ENCODE results near the gene ST3GAL3.
A peak's percentile ranks its signal among the peaks of the same experiment; 100 is the strongest.

The ST3GAL3 gene

GRCh38 chr1:43763497-43763973, 56.2 kb downstream of the ST3GAL3 start (continued):
- TF ChIP-seq ZNF175 (tag by site-specific recombination; IDR thresholded peaks at IDR 0.05) (no peak), ZNF223 (tag by site-specific recombination; IDR thresholded peaks at IDR 0.05) (no peak)

- CTCF ChIA-PET, result interaction anchor here (0.5 to 14.4 kb wide), 32 partner anchors 9 to 453 kb away, joined by 3 to 555 read pairs (median 6); partner anchors contain the start of genes ARTN, IPO13 and SLC6A9
- Histone ChIP-seq H3K9me3 (ENCODE audit: control insufficient read depth, insufficient read depth, low read depth, low read length) (no peaks in the 10 kb centered on the region), H3K36me3 (ENCODE audit: control insufficient read depth in 2 of 2, insufficient read depth in 1 of 2, low read length in 2 of 2) (no peaks in the 10 kb centered on the region), H3K4me3 (ENCODE audit: low read depth, low read length) (no peak overlapping the region), H3K27ac (ENCODE audit: extremely low read depth, low read depth, low read length) (no peak overlapping the region), H3K4me1 (ENCODE audit: control insufficient read depth, insufficient read depth, low read length) (no peaks in the 10 kb centered on the region)
- TF ChIP-seq REST (tag by site-specific recombination; IDR thresholded peaks at IDR 0.05), result no peak
- no peak for TF ChIP-seq ZNF777 (tag by site-specific recombination; IDR thresholded peaks at IDR 0.05; ENCODE audit: borderline replicate concordance)
- no peak for TF ChIP-seq OVOL3 (tag by site-specific recombination; IDR thresholded peaks at IDR 0.05)
- no peak for TF ChIP-seq PRDM4 (tag by site-specific recombination; IDR thresholded peaks at IDR 0.05)
- no peak for TF ChIP-seq ZNF211 (tag by site-specific recombination; IDR thresholded peaks at IDR 0.05; ENCODE audit: low read depth)
- POLR2A ChIA-PET, result interaction anchor here (1.1 to 1.7 kb wide), 2 partner anchors 115 to 170 kb away, joined by 3 to 5 read pairs; partner anchors contain the start of gene KDM4A
These were observed 57.2 kb downstream of the ST3GAL3 start for GRCh38 chr1:43764581-43764980.

GRCh38 chr1:43766086-43766784, 58.9 kb downstream of the ST3GAL3 start:
- POLR2A ChIA-PET, result interaction anchor here (1.7 kb wide), 1 partner anchor 116 kb away, joined by 3 read pairs; the partner anchor contains the start of gene KDM4A
- Histone ChIP-seq H3K4me1 (ENCODE audit: control insufficient read depth, insufficient read depth, low read length) (no peaks in the 10 kb centered on the region), H3K27ac (ENCODE audit: extremely low read depth, low read depth, low read length) (no peak overlapping the region), H3K9me3 (ENCODE audit: control insufficient read depth, insufficient read depth, low read depth, low read length) (no peaks in the 10 kb centered on the region), H3K36me3 (ENCODE audit: control insufficient read depth in 2 of 2, insufficient read depth in 1 of 2, low read length in 2 of 2) (no peaks in the 10 kb centered on the region), H3K4me3 (ENCODE audit: low read depth, low read length) (no peak overlapping the region)
- CTCF ChIA-PET, result interaction anchor here (0.6 to 14.4 kb wide), 11 partner anchors 13 to 560 kb away, joined by 3 to 555 read pairs (median 3); partner anchors contain the start of genes ARTN and IPO13
- TF ChIP-seq ZNF600 (tag by site-specific recombination; IDR thresholded peaks at IDR 0.05) (0 out of 2 replicates have a peak, but pooled peaks have one; percentile 33), ZBTB1 (tag by site-specific recombination; IDR thresholded peaks at IDR 0.05) (no peak)

GRCh38 chr1:43766818-43767525, 59.6 kb downstream of the ST3GAL3 start:
- ChIA-PET POLR2A (no interaction called here), CTCF (interaction anchor here (0.6 to 14.4 kb wide), 5 partner anchors 69 to 281 kb away, joined by 3 to 555 read pairs (median 66); partner anchors contain the start of genes ARTN and IPO13)
- no peaks in the 10 kb centered on the region for H3K9me3 ChIP-seq (ENCODE audit: control insufficient read depth, insufficient read depth, low read depth, low read length)
- no peaks in the 10 kb centered on the region for H3K4me1 ChIP-seq (ENCODE audit: control insufficient read depth, insufficient read depth, low read length)
- H3K36me3 ChIP-seq (ENCODE audit: control insufficient read depth in 2 of 2, insufficient read depth in 1 of 2, low read length in 2 of 2), result no peaks in the 10 kb centered on the region
- no peak overlapping the region for H3K4me3 ChIP-seq (ENCODE audit: low read depth, low read length)
- 0 out of 2 replicates have a peak, but pooled peaks have one; percentile 41 for TF ChIP-seq SCRT2 (tag by site-specific recombination; IDR thresholded peaks at IDR 0.05)
- TF ChIP-seq ZNF140 (tag by site-specific recombination; IDR thresholded peaks at IDR 0.05), result no peak
- H3K27ac ChIP-seq (ENCODE audit: extremely low read depth, low read depth, low read length), result no peak overlapping the region
